H1 (cell line): ENCODE data around the gene NMU. TPM values are rescaled to one million over a fixed set of nuclear protein-coding genes. Genes with fewer than 3 reads are reported as not detected.

ENCODE experiments used
- EP300 ChIP-seq, 2 experiments: IDR thresholded peaks; 1 replicate in 1 of 2; 2 replicates in 1 of 2; pipeline ENCODE4 v1.6.1; 2011 to 2012; ENCODE audit warnings: low read depth in 2 of 2, low read length in 2 of 2, mild to moderate bottlenecking in 2 of 2, borderline replicate concordance in 1 of 2, inconsistent platforms in 1 of 2, moderate library complexity in 1 of 2
- RXRA ChIP-seq: IDR thresholded peaks from 2 replicates; pipeline ENCODE4 v1.6.1; 2011; ENCODE audit warnings: low read depth, mild to moderate bottlenecking, low read length, moderate library complexity; ENCODE audit not compliant: insufficient read depth
- SIX5 ChIP-seq: IDR thresholded peaks from 2 replicates; pipeline ENCODE4 v1.6.1; 2011; ENCODE audit warnings: mild to moderate bottlenecking, low read depth, low read length
- polyA plus RNA-seq, 7 experiments: library from polyadenylated mRNA; depleted of rRNA in 3 of 7; stranded (reverse) in 5 of 7; unstranded in 2 of 7; fragments of >200 nt in 5 of 7; fragments of 200-250 nt in 2 of 7; gene quantifications; 1 replicate in 5 of 7; 2 replicates in 1 of 7; 4 replicates in 1 of 7; pipeline versions ENCODE4 v1.2.1 to v1.2.3, GENCODE V29; 2011 to 2013; ENCODE audit warnings: missing spikeins in 2 of 7, mixed read lengths in 2 of 7
- total RNA-seq: library from RNA; stranded (reverse); fragmentation: NEBNext Ultra II Directional; extraction: Animal tissue kit (Norgen Biotek cat#: 25700); gene quantifications from 2 replicates; pipeline ENCODE4 v1.2.1, GENCODE V29; 2021

The NMU gene
- total and polyA plus RNA-seq, 2 of the 8 experiments (the other 6 are each of a cell fraction or from before 2014, with no cell fraction given): 30.5 to 50.4 TPM

GRCh38 chr4:55650483-55650882 is 14.4 kb upstream of the NMU start (continued):
- no peak for TF ChIP-seq EP300 (IDR thresholded peaks at IDR 0.05; ENCODE audit: borderline replicate concordance in 1 of 2, low read depth in 2 of 2, low read length in 2 of 2)
- TF ChIP-seq SIX5: no peak
- TF ChIP-seq RXRA: no peak
